Activated CD8-positive, alpha-beta T cell treated with anti-CD3 and anti-CD28 coated beads for 36 hours (primary cell): ENCODE data around the gene NUDCD3. TPM values are rescaled to one million over a fixed set of nuclear protein-coding genes. Genes with fewer than 3 reads are reported as not detected.

ENCODE experiments used
- ATAC-seq: fragments of 200-7000 bp; cut with Tn5 transposase; one replicate; pipeline ENCODE4 v1.10.0; 2021; ENCODE audit warnings: mild to moderate bottlenecking, moderate library complexity
- CTCF ChIA-PET: fragments of 350-600 bp; sonication (Branson Sonifier 250); formaldehyde crosslinking; loops from one replicate; lab custom pipeline; 2021; ENCODE audit warnings: antibody characterized with exemption; lab: Charles Lee
- POLR2A ChIA-PET: fragments of 350-600 bp; sonication (Branson Sonifier 250); formaldehyde crosslinking; loops from one replicate; lab custom pipeline; 2021; ENCODE audit warnings: antibody characterized with exemption; lab: Charles Lee
- DNase-seq: peaks from one replicate; pipeline ENCODE4 v3.0.0-alpha.2; 2020
- H3K27ac Mint-ChIP-seq: one replicate; pipeline ENCODE4 v1.8.0; 2021; ENCODE audit warnings: mild to moderate bottlenecking, mixed read lengths
- H3K27me3 Mint-ChIP-seq: one replicate; pipeline ENCODE4 v1.8.0; 2021; ENCODE audit warnings: mixed read lengths
- H3K36me3 Mint-ChIP-seq: one replicate; pipeline ENCODE4 v1.8.0; 2021; ENCODE audit warnings: low read depth, mixed read lengths
- H3K4me1 Mint-ChIP-seq: one replicate; pipeline ENCODE4 v1.8.0; 2021; ENCODE audit warnings: low read depth, mixed read lengths
- H3K4me3 Mint-ChIP-seq: one replicate; pipeline ENCODE4 v1.8.0; 2021; ENCODE audit warnings: mild to moderate bottlenecking, moderate library complexity, mixed read lengths
- H3K9me3 Mint-ChIP-seq: one replicate; pipeline ENCODE4 v1.8.0; 2021; ENCODE audit warnings: mixed read lengths
- intact Hi-C: fragments of 100-400 bp; cut with micrococcal nuclease; formaldehyde crosslinking; loops from one replicate; pipeline ENCODE4 v1.10.0; 2022
- total RNA-seq, 2 experiments: library from RNA; stranded (reverse); gene quantifications; one replicate each; pipeline ENCODE4 v1.2.3, GENCODE V29; 2021
- TF ChIP-seq, protein P1 (sequence below): fragments of 200-600 bp; IDR thresholded peaks from one replicate; pipeline ENCODE4 v1.8.0; 2022; ENCODE audit warnings: antibody characterized with exemption, mild to moderate bottlenecking

Gene NUDCD3
- total RNA-seq, 2 experiments from 2014 or later: 102 to 107 TPM

GRCh38 chr7:44497155-44498027 is 6.9 kb upstream of the NUDCD3 start:
- Mint-ChIP-seq H3K4me3 (no peak overlapping the region), H3K4me1 (no peaks in the 10 kb centered on the region), H3K36me3 (no peaks in the 10 kb centered on the region), H3K27me3 (peaks cover 4% of the 10 kb centered on the region), H3K9me3 (no peaks in the 10 kb centered on the region), H3K27ac (no peak overlapping the region)
- CTCF ChIA-PET: interaction anchor here (1.0 to 1.8 kb wide), 4 partner anchors 22 to 67 kb away, joined by 3 to 5 read pairs (median 4); no protein-coding TSS in a partner anchor
- DNase-seq (no peak), ATAC-seq (no peak)
- intact Hi-C loops: no loop called here
- TF ChIP-seq, protein P1, sequence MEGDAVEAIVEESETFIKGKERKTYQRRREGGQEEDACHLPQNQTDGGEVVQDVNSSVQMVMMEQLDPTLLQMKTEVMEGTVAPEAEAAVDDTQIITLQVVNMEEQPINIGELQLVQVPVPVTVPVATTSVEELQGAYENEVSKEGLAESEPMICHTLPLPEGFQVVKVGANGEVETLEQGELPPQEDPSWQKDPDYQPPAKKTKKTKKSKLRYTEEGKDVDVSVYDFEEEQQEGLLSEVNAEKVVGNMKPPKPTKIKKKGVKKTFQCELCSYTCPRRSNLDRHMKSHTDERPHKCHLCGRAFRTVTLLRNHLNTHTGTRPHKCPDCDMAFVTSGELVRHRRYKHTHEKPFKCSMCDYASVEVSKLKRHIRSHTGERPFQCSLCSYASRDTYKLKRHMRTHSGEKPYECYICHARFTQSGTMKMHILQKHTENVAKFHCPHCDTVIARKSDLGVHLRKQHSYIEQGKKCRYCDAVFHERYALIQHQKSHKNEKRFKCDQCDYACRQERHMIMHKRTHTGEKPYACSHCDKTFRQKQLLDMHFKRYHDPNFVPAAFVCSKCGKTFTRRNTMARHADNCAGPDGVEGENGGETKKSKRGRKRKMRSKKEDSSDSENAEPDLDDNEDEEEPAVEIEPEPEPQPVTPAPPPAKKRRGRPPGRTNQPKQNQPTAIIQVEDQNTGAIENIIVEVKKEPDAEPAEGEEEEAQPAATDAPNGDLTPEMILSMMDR: no peak
- POLR2A ChIA-PET: interaction anchor here (1.0 to 1.6 kb wide), 2 partner anchors 8 to 755 kb away, joined by 3 to 4 read pairs; no protein-coding TSS in a partner anchor

DNA sequence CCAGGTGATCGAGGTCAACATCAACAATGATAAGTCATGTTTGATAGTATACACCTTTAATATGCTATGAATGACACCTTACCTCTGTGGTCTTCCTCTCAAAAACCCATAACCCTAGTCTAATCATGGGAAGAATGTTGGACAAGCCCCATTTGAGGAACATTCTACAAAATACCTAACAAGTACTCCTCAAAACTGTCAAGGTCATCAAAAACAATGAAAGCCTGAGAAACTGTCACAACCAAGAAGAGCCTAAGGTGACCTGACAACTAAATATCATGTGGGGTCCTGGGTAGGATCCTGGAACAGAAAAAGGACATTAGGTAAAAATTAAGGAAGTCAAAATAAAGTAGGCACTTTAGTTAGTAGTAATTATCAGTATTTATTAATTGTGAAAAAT is 5.9 kb upstream of the NUDCD3 start:
- DNase-seq: no peak
- ChIA-PET CTCF (interaction anchor here (1.0 to 1.8 kb wide), 3 partner anchors 21 to 68 kb away, joined by 3 to 5 read pairs (median 3); no protein-coding TSS in a partner anchor), POLR2A (no interaction called here)
- peaks cover 4% of the 10 kb centered on the region for H3K27me3 Mint-ChIP-seq
- no peak for ATAC-seq
- TF ChIP-seq, protein P1: no peak
- H3K36me3 Mint-ChIP-seq: no peaks in the 10 kb centered on the region
- H3K9me3 Mint-ChIP-seq: no peaks in the 10 kb centered on the region
- no peak overlapping the region for H3K27ac Mint-ChIP-seq
- H3K4me3 Mint-ChIP-seq: no peak overlapping the region
- H3K4me1 Mint-ChIP-seq: no peaks in the 10 kb centered on the region
- intact Hi-C loops: no loop called here

GRCh38 chr7:44494960-44495359 is 4.5 kb upstream of the NUDCD3 start:
- Mint-ChIP-seq H3K27ac (no peak overlapping the region), H3K27me3 (peaks cover 4% of the 10 kb centered on the region), H3K36me3 (peaks cover 1% of the 10 kb centered on the region), H3K4me3 (no peak overlapping the region), H3K4me1 (peaks cover 6% of the 10 kb centered on the region), H3K9me3 (no peaks in the 10 kb centered on the region)
- TF ChIP-seq, protein P1: no peak
- ChIA-PET CTCF (interaction anchor here (0.9 to 1.7 kb wide), 2 partner anchors 17 to 70 kb away, joined by 3 read pairs; no protein-coding TSS in a partner anchor), POLR2A (no interaction called here)
- ATAC-seq (no peak), DNase-seq (no peak)
- intact Hi-C loops: no loop called here

DNA sequence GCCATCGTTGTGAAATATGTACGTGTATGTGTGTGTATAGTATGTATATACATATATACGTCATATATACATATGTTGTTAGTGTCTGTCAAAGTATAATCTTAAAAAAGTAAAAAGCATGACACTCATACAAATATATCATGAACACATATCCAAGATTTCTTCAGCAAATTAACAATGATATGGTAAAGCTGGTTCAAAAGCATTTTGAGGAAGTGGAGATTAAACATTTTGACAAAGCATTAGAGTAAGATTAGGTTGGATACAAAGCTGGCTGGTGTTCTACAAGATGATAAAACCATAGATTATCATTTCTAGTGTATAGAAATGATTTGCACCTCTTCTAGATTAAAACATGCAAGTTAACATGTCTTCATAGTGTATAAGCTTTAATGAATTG is 771 bp upstream of the NUDCD3 start:
- intact Hi-C loops: no loop called here
- TF ChIP-seq, protein P1: no peak
- Mint-ChIP-seq H3K4me1 (peaks cover 34% of the 10 kb centered on the region), H3K27ac (peak overlapping the region; percentile 97), H3K4me3 (peak overlapping the region; percentile 92), H3K27me3 (peaks cover 2% of the 10 kb centered on the region), H3K9me3 (no peaks in the 10 kb centered on the region), H3K36me3 (peaks cover 20% of the 10 kb centered on the region)
- ChIA-PET CTCF (interaction anchor here (1.6 to 5.4 kb wide), 4 partner anchors 13 to 74 kb away, joined by 6 to 25 read pairs (median 8); no protein-coding TSS in a partner anchor), POLR2A (interaction anchor here (0.6 to 3.1 kb wide), 20 partner anchors 8 to 446 kb away, joined by 3 to 24 read pairs (median 3); no protein-coding TSS in a partner anchor)
- no peak for DNase-seq
- ATAC-seq: no peak
